Occipital lobe (tissue), 2 donors: Measurements from ENCODE around the gene TNFRSF11A. TPM values are rescaled to one million over a fixed set of nuclear protein-coding genes. Genes with fewer than 3 reads are reported as not detected.

Experiments used
- DNase-seq: peaks from one replicate; lab custom pipeline; 2025; lab: John Stamatoyannopoulos, UW
- total RNA-seq: library from RNA; depleted of rRNA; stranded (reverse); fragments of >200 nt; gene quantifications from one replicate; pipeline ENCODE4 v1.2.3, GENCODE V29; 2014

The TNFRSF11A gene
- total RNA-seq: 1.6 TPM

GRCh38 chr18:62324917-62325805, at the start of gene TNFRSF11A:
Gene TNFRSF11A, plus strand, starts transcription at chr18:62325310. Its CDS starts 43 bp downstream, at chr18:62325353.
- DNase-seq: no peak

DNA sequence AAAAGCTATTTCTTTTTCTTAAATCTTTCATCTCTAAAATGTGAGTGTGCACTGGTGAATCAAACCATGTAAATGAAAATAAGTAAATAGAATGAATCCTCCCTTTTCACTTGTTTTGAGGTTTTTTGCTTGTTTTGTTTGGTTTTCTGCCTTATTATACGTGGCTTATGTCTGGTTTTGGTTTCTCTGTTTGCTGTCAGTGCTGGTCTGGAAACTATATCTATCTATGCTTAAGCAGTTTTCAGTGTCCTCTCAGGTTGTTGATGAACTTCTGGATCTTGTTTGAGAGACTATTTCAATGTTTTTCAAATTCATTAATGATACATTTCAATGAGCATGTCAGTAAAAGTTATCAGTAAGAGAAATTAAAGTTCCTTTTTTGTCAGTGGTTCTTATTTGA, 48.1 kb upstream of the TNFRSF11A start:
- no peak for DNase-seq

GRCh38 chr18:62279561-62279960, 45.5 kb upstream of the TNFRSF11A start:
- no peak for DNase-seq

GRCh38 chr18:62280058-62280457, 45.1 kb upstream of the TNFRSF11A start:
- DNase-seq: no peak

DNA sequence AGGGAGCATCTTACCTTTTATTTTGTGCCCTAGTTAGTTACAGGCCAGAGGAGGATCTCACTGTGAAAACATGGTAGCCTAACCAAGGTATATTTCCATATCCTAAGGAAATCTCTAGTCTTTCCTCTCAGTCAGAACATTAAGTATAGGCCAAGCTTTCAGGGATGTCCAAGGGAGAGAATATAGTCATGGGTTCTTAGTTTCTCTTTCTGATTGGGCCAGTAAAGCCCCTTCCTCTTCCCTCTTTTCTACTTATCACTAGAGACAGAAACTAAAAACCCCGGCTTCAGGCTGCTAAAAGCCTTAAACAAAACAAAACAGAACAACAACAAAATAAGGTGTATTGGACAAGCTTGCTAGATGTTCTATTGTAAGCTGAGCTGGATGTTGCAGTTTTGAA, 44.3 kb upstream of the TNFRSF11A start:
- DNase-seq: no peak

- no peak for DNase-seq
These were observed 43.4 kb upstream of the TNFRSF11A start for GRCh38 chr18:62281684-62282083.

GRCh38 chr18:62282188-62282629, 42.9 kb upstream of the TNFRSF11A start:
- DNase-seq: no peak

GRCh38 chr18:62284637-62285036, 40.5 kb upstream of the TNFRSF11A start:
- DNase-seq: no peak

GRCh38 chr18:62285281-62285680, 39.8 kb upstream of the TNFRSF11A start:
- DNase-seq: no peak

GRCh38 chr18:62287781-62288664, 37.1 kb upstream of the TNFRSF11A start:
- DNase-seq: no peak

- DNase-seq: no peak
These were observed 36.5 kb upstream of the TNFRSF11A start for GRCh38 chr18:62288665-62289008.

- no peak for DNase-seq
These were observed 36.1 kb upstream of the TNFRSF11A start for GRCh38 chr18:62289047-62289446.

GRCh38 chr18:62294073-62294472, 31.0 kb upstream of the TNFRSF11A start:
- DNase-seq: no peak

DNA sequence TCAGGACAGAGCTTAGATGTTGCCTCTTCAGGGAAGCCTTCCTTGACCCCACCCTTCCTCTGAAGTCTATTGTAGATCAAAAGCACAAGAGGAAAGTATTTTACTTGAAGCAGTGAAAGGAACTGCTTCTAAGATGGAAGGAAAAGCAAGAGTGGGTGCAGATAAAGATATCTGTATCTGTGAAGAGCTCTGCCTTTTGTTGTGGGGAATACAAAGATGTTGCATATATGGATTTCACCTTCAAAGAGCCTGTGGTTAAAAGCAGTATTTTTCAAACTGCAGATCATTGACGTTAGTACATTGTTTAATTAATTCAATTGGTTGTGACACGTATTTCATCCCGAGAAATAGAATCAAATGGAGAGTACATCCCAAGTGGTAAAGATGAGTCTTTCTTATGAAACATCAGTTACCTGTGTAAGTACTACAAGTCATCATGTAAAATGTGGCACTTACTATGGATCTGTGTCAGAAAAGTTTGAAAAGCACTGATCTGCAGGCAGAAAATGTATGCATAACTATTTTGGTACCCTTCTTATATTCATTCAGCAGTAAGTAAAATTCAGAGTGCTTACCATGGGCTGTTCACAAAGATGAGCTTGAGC, 24.6 kb upstream of the TNFRSF11A start:
- DNase-seq: no peak

DNA sequence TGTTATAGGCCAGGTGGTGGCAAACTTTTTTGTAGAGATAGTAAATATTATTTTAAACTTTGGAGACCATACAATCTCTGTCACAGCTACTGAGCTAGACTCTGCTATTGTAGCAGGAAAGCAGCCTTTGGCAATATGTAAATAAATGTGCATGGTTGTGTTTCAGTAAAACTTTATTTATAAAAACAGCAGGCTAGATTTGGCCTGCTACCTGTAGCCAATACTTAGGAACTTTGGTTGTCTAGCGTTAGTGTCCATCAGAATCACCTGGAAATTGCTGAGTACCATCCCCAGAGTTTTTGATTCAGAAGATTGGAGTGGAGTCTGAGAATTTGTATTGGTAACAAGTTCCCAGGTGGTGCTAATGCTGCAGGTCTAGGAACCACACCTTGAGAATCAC, 23.8 kb upstream of the TNFRSF11A start:
- no peak for DNase-seq

DNA sequence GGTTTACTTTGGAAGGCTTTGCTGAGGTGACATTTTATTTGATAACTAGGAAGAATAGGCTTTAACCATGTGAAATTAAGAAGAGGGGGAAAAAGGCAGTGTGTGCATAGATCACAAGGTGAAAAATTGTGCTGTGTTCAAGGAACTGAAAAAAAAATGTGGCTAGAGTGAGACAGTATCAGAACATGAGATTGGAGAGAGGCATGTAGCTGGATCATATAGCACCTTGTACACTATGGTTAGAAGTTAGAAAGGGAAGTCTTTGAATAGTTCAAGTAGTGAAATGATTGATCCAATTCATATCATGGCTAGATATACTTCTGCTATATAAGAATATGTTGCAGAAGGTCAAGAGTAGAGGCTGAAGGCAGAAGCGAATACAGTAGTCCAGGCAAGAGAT, 12.3 kb upstream of the TNFRSF11A start:
- DNase-seq: no peak

DNA sequence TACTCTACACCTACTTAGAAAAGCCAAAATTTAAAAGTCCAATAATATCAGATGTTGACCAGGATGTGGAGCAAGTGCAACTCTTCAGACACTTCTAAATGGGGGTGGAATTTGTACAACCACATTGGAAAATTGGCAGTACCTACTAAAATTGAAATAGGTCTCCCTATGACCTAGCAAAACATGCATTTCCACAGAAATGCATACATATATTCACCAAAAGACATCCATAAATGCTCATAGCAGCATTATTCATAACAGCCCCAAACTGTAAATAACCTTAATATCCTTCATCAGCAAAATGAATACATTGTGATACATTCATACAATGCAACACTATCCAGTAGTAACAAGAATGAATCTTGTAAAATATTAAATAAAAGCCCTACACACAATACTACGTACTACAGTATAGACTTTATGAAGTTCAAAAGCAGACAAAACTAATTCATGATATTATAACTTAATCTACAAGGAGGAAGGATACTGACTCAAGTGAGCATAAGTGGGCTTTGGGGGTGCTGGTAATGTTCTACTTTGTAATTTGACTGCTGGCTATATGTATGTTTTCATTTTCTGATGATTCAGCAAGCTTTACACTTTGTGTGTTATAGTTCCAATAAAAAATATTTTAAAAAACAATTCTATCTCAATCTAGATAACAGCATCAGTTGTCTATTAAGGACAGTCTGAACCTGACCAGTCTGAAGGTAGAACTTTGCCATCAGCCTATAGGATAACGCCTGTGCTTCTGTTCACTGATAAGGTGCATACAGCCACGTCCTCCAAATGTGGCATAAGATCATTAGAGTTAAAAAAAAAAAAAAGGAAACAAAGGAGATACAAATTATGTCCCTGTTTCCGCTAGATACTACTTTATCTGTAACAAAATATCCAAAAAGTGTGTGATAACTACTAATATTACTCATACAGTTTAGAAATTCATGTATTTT, 6.6 kb upstream of the TNFRSF11A start:
- DNase-seq: no peak

- no peak for DNase-seq
These were observed 3.9 kb upstream of the TNFRSF11A start for GRCh38 chr18:62321201-62321600.

- no peak for DNase-seq
These were observed 1.5 kb upstream of the TNFRSF11A start for GRCh38 chr18:62323483-62324180.

- no peak for DNase-seq
These were observed 805 bp upstream of the TNFRSF11A start for GRCh38 chr18:62324181-62324828.
